ENCODE results near the gene PITPNM3.

The PITPNM3 gene

GRCh38 chr17:6480303-6480675 is 76.1 kb downstream of the PITPNM3 start:
- CTCF ChIA-PET = interaction anchor here (9.1 kb wide), 1 partner anchor 7 kb away, joined by 94 read pairs; no protein-coding TSS in a partner anchor
- POLR2A ChIA-PET = no interaction called here
- no peak for DNase-seq (ENCODE audit: low read depth, low spot score)
- no peak for TF ChIP-seq CTCF (IDR thresholded peaks at IDR 0.05; ENCODE audit: insufficient read depth, low read length, missing control alignments)
- no peak overlapping the region for H3K4me3 ChIP-seq (ENCODE audit: low read depth, low read length)

- H3K4me3 ChIP-seq (ENCODE audit: low read depth, low read length) = no peak overlapping the region
- ChIA-PET POLR2A (no interaction called here), CTCF (interaction anchor here (9.1 kb wide), 1 partner anchor 6 kb away, joined by 94 read pairs; no protein-coding TSS in a partner anchor)
- DNase-seq (ENCODE audit: low read depth, low spot score) = no peak
- TF ChIP-seq CTCF (IDR thresholded peaks at IDR 0.05; ENCODE audit: insufficient read depth, low read length, missing control alignments) = no peak
Measured at GRCh38 chr17:6479622-6480302, 76.6 kb downstream of the PITPNM3 start.

GRCh38 chr17:6478486-6478885 is 77.9 kb downstream of the PITPNM3 start:
- no peak for TF ChIP-seq CTCF (IDR thresholded peaks at IDR 0.05; ENCODE audit: insufficient read depth, low read length, missing control alignments)
- no peak overlapping the region for H3K4me3 ChIP-seq (ENCODE audit: low read depth, low read length)
- no peak for DNase-seq (ENCODE audit: low read depth, low spot score)
- POLR2A ChIA-PET = no interaction called here
- CTCF ChIA-PET = interaction anchor here (9.1 kb wide), 1 partner anchor 5 kb away, joined by 94 read pairs; no protein-coding TSS in a partner anchor

GRCh38 chr17:6477831-6478383 is 78.4 kb downstream of the PITPNM3 start:
- TF ChIP-seq CTCF (IDR thresholded peaks at IDR 0.05; ENCODE audit: insufficient read depth, low read length, missing control alignments) = no peak
- ChIA-PET CTCF (no interaction called here), POLR2A (no interaction called here)
- no peak overlapping the region for H3K4me3 ChIP-seq (ENCODE audit: low read depth, low read length)
- no peak for DNase-seq (ENCODE audit: low read depth, low spot score)

GRCh38 chr17:6476810-6477179 is 79.6 kb downstream of the PITPNM3 start:
- no peak for DNase-seq (ENCODE audit: low read depth, low spot score)
- no peak for TF ChIP-seq CTCF (IDR thresholded peaks at IDR 0.05; ENCODE audit: insufficient read depth, low read length, missing control alignments)
- H3K4me3 ChIP-seq (ENCODE audit: low read depth, low read length) = no peak overlapping the region
- POLR2A ChIA-PET = no interaction called here
- CTCF ChIA-PET = interaction anchor here (6.5 kb wide), 1 partner anchor 6 kb away, joined by 94 read pairs; no protein-coding TSS in a partner anchor

GRCh38 chr17:6476076-6476809 is 80.1 kb downstream of the PITPNM3 start:
- CTCF ChIA-PET = interaction anchor here (1.5 to 6.5 kb wide), 4 partner anchors 7 to 174 kb away, joined by 3 to 94 read pairs (median 8); no protein-coding TSS in a partner anchor
- no peak for DNase-seq (ENCODE audit: low read depth, low spot score)
- no peak for TF ChIP-seq CTCF (IDR thresholded peaks at IDR 0.05; ENCODE audit: insufficient read depth, low read length, missing control alignments)
- POLR2A ChIA-PET = no interaction called here
- no peak overlapping the region for H3K4me3 ChIP-seq (ENCODE audit: low read depth, low read length)
